K562 (cell line): ENCODE data around the gene SF3A2. TPM values are rescaled to one million over a fixed set of nuclear protein-coding genes. Genes with fewer than 3 reads are reported as not detected.
A peak's percentile ranks its signal among the peaks of the same experiment; 100 is the strongest.

Experiments
- ATF3 ChIP-seq, 2 experiments: fragments of 450-650 bp in 1 of 2; sonication (generic) in 1 of 2; formaldehyde crosslinking in 1 of 2; IDR thresholded peaks in 1 of 2; conservative IDR thresholded peaks in 1 of 2; 2 replicates each; pipeline versions ENCODE4 v1.6.1 to v1.8.1; 2016 to 2023; ENCODE audit warnings: mild to moderate bottlenecking in 2 of 2, moderate library complexity in 2 of 2, inconsistent platforms in 1 of 2, missing genetic modification reagents in 1 of 2
- ETS1 ChIP-seq: conservative IDR thresholded peaks from 2 replicates; pipeline ENCODE4 v1.6.1; 2011; ENCODE audit warnings: low read depth, mild to moderate bottlenecking, low read length; ENCODE audit not compliant: control insufficient read depth
- EZH2 ChIP-seq: IDR thresholded peaks from 2 replicates; pipeline ENCODE4 v1.6.1; 2012; ENCODE audit warnings: low read depth, mild to moderate bottlenecking, inconsistent platforms, low read length, borderline replicate concordance
- GABPA ChIP-seq: fragments of 200-800 bp; sonication (Bioruptor generic); conservative IDR thresholded peaks from 2 replicates; pipeline ENCODE4 v1.6.1; 2016; ENCODE audit warnings: low read depth, missing genetic modification characterization, missing compliant biosample characterization
- HNRNPH1 ChIP-seq: fragments of 200-400 bp; formaldehyde crosslinking; optimal IDR thresholded peaks from 2 replicates; pipeline ENCODE3; 2017; ENCODE audit warnings: low read depth, mild to moderate bottlenecking, low read length, moderate library complexity
- KHSRP ChIP-seq: fragments of 450-650 bp; IDR thresholded peaks from 2 replicates; pipeline ENCODE4 v1.6.1; 2017
- KLF6 ChIP-seq: fragments of 250-450 bp; sonication (Bioruptor Pico); IDR thresholded peaks from 2 replicates; pipeline ENCODE4 v1.4.0; 2020; ENCODE audit warnings: mild to moderate bottlenecking, moderate library complexity, borderline replicate concordance
- MTF1 ChIP-seq: fragments of 250-450 bp; sonication (Bioruptor Pico); IDR thresholded peaks from 2 replicates; pipeline ENCODE4 v1.9.0; 2021; ENCODE audit warnings: moderate library complexity, mild to moderate bottlenecking, inconsistent platforms, borderline replicate concordance
- NFE2 ChIP-seq: IDR thresholded peaks from 2 replicates; pipeline ENCODE4 v1.6.1; 2014; ENCODE audit warnings: antibody characterized with exemption, low read depth
- PTBP1 ChIP-seq: fragments of 200-400 bp; formaldehyde crosslinking; IDR thresholded peaks from 2 replicates; pipeline ENCODE4 v1.6.1; 2017; ENCODE audit warnings: low read depth, low read length
- TCF3 ChIP-seq: sonication (generic); formaldehyde crosslinking; IDR thresholded peaks from 2 replicates; pipeline ENCODE4 v1.4.0; 2020; ENCODE audit warnings: mild to moderate bottlenecking, missing genetic modification reagents
- ZFP36 ChIP-seq: fragments of 150-350 bp; IDR thresholded peaks from 2 replicates; pipeline ENCODE4 v1.6.1; 2018; ENCODE audit warnings: low read length, low read depth; ENCODE audit not compliant: partially characterized antibody
- ZNF143 ChIP-seq: sonication (generic); formaldehyde crosslinking; IDR thresholded peaks from 2 replicates; pipeline ENCODE4 v1.9.0; 2022; ENCODE audit warnings: mild to moderate bottlenecking, missing genetic modification reagents
- ZNF282 ChIP-seq: sonication (generic); formaldehyde crosslinking; IDR thresholded peaks from 2 replicates; pipeline ENCODE4 v1.8.1; 2023; ENCODE audit warnings: missing genetic modification reagents
- polyA plus RNA-seq, 8 experiments: library from polyadenylated mRNA; depleted of rRNA in 4 of 8; stranded (reverse) in 5 of 8; unstranded in 3 of 8; fragments of >200 nt; fragmentation: Nextera tagmentation in 2 of 8; fragmentation: Illumina TruSeq in 1 of 8; extraction: Ambion mirVana in 2 of 8; extraction: Trizol in 1 of 8; gene quantifications; 2 replicates each; pipeline versions ENCODE4 v1.2.1 to v1.2.3, GENCODE V29; 2011 to 2014; ENCODE audit warnings: inconsistent platforms in 1 of 8, missing spikeins in 1 of 8
- total RNA-seq, 7 experiments: library from RNA; depleted of rRNA in 6 of 7; stranded (reverse); fragments of >200 nt in 6 of 7; fragmentation: Illumina TruSeq in 2 of 7; extraction: Trizol in 2 of 7; gene quantifications; 2 replicates each; pipeline versions ENCODE4 v1.2.1 to v1.2.3, GENCODE V29; 2011 to 2021; ENCODE audit warnings: low replicate concordance in 1 of 7
- TF ChIP-seq, protein P1 (sequence below), 3 experiments: fragments of 200-800 bp in 1 of 3; fragments of 250-450 bp in 1 of 3; fragments of 450-650 bp in 1 of 3; sonication (Bioruptor Pico) in 1 of 3; sonication (Bioruptor generic) in 1 of 3; formaldehyde crosslinking in 1 of 3; IDR thresholded peaks; 2 replicates each; pipeline versions ENCODE4 v1.6.1 to v1.8.0; 2016 to 2022; ENCODE audit warnings: mild to moderate bottlenecking in 2 of 3, missing genetic modification characterization in 2 of 3, missing compliant biosample characterization in 1 of 3, moderate library complexity in 1 of 3
- TF ChIP-seq, protein P2 (sequence below): fragments of 450-650 bp; IDR thresholded peaks from 2 replicates; pipeline ENCODE4 v1.6.1; 2016
- TF ChIP-seq, protein P3 (sequence below): fragments of 250-450 bp; sonication (Bioruptor Pico); IDR thresholded peaks from 2 replicates; pipeline ENCODE4 v1.8.0; 2022; ENCODE audit warnings: moderate library complexity, mild to moderate bottlenecking, inconsistent platforms

The SF3A2 gene
- total and polyA plus RNA-seq, 9 of the 15 experiments (the other 6 are each of a cell fraction or from before 2014, with no cell fraction given), result 0.17 to 194 (median 22.8) TPM

- no peak for TF ChIP-seq PTBP1
- no peak for TF ChIP-seq KHSRP
- no peak for TF ChIP-seq ZFP36
- TF ChIP-seq ETS1, result no peak
- TF ChIP-seq HNRNPH1, result no peak
- no peak for TF ChIP-seq ATF3 (IDR thresholded peaks at IDR 0.05)
- TF ChIP-seq ATF3 (CRISPR knock-in tag; conservative IDR thresholded peaks at IDR 0.05), result no peak
- TF ChIP-seq KLF6, result no peak
- TF ChIP-seq ZNF282 (CRISPR knock-in tag), result no peak
- no peak for TF ChIP-seq NFE2
- no peak for TF ChIP-seq TCF3 (CRISPR knock-in tag)
- TF ChIP-seq GABPA, result peak; percentile 54
- no peak for TF ChIP-seq ZNF143
- TF ChIP-seq, protein P1, sequence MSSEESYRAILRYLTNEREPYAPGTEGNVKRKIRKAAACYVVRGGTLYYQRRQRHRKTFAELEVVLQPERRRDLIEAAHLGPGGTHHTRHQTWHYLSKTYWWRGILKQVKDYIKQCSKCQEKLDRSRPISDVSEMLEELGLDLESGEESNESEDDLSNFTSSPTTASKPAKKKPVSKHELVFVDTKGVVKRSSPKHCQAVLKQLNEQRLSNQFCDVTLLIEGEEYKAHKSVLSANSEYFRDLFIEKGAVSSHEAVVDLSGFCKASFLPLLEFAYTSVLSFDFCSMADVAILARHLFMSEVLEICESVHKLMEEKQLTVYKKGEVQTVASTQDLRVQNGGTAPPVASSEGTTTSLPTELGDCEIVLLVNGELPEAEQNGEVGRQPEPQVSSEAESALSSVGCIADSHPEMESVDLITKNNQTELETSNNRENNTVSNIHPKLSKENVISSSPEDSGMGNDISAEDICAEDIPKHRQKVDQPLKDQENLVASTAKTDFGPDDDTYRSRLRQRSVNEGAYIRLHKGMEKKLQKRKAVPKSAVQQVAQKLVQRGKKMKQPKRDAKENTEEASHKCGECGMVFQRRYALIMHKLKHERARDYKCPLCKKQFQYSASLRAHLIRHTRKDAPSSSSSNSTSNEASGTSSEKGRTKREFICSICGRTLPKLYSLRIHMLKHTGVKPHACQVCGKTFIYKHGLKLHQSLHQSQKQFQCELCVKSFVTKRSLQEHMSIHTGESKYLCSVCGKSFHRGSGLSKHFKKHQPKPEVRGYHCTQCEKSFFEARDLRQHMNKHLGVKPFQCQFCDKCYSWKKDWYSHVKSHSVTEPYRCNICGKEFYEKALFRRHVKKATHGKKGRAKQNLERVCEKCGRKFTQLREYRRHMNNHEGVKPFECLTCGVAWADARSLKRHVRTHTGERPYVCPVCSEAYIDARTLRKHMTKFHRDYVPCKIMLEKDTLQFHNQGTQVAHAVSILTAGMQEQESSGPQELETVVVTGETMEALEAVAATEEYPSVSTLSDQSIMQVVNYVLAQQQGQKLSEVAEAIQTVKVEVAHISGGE (CRISPR knock-in tag; IDR thresholded peaks at IDR 0.05), result peak in 2 of 3 experiments; percentile 39 to 40; a peak in 1 of 6 replicates
- TF ChIP-seq MTF1 (CRISPR knock-in tag), result no peak
- TF ChIP-seq, protein P2, sequence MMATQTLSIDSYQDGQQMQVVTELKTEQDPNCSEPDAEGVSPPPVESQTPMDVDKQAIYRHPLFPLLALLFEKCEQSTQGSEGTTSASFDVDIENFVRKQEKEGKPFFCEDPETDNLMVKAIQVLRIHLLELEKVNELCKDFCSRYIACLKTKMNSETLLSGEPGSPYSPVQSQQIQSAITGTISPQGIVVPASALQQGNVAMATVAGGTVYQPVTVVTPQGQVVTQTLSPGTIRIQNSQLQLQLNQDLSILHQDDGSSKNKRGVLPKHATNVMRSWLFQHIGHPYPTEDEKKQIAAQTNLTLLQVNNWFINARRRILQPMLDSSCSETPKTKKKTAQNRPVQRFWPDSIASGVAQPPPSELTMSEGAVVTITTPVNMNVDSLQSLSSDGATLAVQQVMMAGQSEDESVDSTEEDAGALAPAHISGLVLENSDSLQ, result peak; percentile 48
- TF ChIP-seq, protein P3, sequence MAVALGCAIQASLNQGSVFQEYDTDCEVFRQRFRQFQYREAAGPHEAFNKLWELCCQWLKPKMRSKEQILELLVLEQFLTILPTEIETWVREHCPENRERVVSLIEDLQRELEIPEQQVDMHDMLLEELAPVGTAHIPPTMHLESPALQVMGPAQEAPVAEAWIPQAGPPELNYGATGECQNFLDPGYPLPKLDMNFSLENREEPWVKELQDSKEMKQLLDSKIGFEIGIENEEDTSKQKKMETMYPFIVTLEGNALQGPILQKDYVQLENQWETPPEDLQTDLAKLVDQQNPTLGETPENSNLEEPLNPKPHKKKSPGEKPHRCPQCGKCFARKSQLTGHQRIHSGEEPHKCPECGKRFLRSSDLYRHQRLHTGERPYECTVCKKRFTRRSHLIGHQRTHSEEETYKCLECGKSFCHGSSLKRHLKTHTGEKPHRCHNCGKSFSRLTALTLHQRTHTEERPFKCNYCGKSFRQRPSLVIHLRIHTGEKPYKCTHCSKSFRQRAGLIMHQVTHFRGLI, result no peak
- TF ChIP-seq EZH2, result no peak
These were observed 45.6 kb downstream of the SF3A2 start, which contains the start of gene PEAK3 (continued) for GRCh38 chr19:2282062-2282861.
